ENCODE measurements around the gene EDN2.

Gene EDN2

DNA sequence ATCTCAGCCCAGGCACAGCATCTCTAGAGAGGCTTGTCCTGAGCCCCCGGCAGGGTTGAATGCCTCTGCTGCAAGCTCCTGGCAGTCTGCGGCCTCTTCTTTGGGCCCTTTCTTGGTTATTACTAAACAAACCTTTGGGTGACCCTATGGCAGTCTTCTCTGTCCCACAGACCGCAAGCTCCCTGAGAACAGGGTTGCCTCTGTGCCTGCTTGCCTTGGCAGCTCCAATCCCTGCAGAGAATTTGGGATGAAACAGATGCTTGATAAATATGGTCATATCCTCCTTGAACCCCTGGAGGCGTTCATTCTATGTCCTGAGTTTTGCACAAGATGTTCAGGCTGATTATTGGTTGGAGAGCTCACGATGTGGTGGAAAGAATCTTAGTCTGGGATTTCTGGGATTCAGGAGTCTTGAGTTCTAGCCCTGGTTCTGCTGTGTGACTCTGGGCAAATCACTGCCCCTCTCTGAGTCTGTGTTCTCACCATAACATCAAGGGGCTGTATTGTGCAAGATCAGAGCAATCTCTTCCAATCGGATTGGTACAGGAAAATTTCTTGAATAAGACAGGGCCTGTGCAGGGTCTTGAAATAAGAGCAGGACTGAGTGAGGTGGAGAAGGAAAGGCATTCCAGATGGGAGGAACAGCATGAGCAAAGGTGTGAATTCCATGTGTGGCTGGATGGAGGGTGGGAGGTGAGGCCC, 49.6 kb downstream of the EDN2 start:
- DNase-seq = no peak

GRCh38 chr1:41434306-41434705, 50.2 kb downstream of the EDN2 start:
- no peak for DNase-seq

GRCh38 chr1:41433501-41433900, 51.0 kb downstream of the EDN2 start:
- DNase-seq = no peak

DNA sequence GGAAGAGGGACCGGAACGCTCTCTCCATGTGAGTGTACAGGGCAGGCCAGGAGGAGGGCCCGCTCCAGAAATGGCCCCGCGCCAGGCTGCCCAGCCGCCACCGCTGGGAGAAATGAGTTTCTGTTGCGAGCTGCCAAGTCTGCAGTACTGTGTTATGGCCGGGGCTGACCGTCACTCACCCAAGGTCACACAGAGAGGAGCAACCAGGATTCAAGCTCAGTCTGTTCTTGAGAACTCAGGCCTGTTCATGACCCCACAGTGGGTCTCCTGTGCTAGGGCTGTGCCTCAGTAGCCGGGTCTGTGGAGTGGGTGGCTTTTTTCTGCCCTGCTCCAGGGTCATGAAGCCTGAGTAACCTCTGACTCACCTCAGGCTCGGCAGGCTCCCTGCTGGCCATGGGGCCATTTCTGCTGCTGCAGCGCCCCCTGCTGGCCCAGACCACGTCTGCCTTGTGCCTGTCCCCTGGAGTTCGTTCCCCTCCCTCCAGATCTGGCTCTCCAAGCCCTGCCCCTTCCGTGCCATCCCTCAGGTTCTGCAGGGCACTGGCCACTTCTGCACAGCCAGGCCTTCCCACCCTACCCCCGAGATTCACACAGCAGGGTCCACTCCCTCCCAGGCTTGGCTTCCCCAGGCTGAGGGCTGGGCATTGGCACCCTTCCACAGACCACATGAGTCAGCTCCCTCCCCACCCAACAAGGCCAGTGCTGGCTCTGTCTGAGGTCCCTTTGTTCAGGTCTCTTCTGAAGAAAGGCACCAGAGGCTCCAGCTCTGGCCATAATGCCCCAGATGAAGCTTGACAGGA, 51.8 kb downstream of the EDN2 start:
- peak in 4 of 5 donors; percentile 32 to 60 (median 49) for DNase-seq

DNA sequence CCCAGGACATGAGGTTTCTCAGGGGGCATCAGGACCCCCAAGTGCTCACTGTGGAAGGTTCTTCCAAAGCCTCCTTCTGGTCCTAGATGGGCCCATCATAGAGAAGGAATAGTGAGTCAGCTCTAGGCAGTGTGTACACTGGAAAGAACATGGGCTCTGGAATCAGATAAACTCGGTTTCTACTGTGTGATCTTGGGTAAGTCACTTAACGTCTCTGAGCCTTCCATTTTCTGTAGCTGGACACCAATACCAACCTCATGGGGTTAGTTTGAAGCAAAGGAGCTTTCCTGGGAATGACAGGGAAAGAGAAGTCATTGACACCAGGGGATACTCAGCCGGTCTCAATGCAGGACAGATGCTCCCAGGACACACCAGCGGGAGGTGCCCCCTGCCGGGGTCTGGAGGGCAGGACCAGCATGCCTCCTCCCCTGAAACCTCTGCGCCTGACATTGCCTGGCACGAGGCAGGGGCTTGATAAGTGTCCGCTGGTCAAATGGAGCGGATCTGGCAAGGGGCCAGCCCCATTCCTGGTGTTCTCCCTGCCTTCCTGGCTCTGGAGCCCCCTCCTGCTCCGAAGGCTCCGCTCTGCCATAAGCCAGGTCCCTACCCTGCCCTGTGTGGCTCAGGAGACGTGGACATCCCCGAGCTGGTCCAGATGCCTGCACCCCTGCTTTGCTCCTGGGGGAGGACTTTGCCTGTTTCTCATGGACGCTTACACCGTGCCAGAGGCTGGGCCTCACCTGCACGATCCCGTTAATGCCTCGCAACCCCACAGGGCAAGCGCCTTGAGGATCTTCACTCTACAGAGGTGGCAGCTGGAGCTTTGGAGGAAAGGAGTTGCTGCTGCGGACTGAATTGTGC, 52.8 kb downstream of the EDN2 start:
- DNase-seq = no peak

DNA sequence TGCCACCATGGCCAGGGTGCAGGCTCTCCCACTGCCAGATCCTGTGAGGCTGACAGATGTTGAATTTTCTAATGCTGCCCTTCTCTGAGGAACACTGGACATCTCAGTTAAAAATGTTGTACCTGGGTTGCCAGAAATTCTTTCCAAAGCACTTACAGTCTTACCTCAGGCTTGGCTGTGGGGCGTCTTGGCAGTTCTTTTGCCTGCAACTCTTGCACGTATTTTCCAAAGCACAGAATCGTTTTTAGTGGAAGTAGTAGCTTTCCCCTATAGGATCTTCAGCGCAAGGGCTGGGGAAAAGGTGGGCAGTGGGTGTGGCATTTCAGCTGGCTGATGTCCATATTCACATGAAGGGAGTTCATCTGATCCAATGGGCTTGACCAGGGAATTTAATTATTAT, 53.9 kb downstream of the EDN2 start:
- no peak for DNase-seq

- no peak for DNase-seq
Observed at GRCh38 chr1:41430069-41430468, 54.4 kb downstream of the EDN2 start.

DNA sequence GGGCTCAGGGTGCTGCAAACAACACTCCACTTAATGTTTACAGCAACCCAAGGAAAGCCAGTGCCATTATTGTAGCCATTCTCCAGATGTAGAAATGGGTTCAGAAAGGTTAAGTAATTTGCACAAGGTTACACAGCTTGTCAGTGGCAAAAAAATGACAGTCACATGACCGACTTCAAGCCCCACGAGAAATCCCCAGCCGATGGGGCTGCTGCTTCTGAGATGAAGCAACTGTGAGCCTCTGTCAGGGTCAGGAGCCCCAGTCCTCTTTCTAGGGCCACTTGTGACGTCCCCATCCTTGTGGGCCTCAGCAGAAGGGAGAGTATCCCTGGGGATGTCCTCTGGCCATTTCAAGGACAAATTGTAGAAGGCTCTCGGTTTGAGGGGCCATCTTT, 54.8 kb downstream of the EDN2 start:
- no peak for DNase-seq

Data from T-helper 1 cell (primary cell).